ENCODE results near the gene CAMK2D.
"Not testable (repeated sequence)": the region's sequence is repeated elsewhere in the genome, so short reads cannot be mapped to it uniquely, and the experiment has no call there.

Gene CAMK2D

GRCh38 chr4:113763923-113764322 lies 2.4 kb upstream of the CAMK2D start:
- not testable (repeated sequence) for FAIRE-seq; DNase-seq (ENCODE audit: insufficient read length, low spot score)

GRCh38 chr4:113763029-113763285 lies 1.4 kb upstream of the CAMK2D start:
- FAIRE-seq, result no peak

GRCh38 chr4:113762186-113763028 lies 869 bp upstream of the CAMK2D start:
- peak; percentile 99 for FAIRE-seq
- DNase-seq (ENCODE audit: insufficient read length, low spot score), result peak; percentile 67

More at GRCh38 chr4:113763029-113763285, 1.4 kb upstream of the CAMK2D start:
- DNase-seq (ENCODE audit: insufficient read length, low spot score), result no peak

- no peak for FAIRE-seq
- peak; percentile 17 for DNase-seq (ENCODE audit: insufficient read length, low spot score)
Measured at GRCh38 chr4:113760795-113761619, 531 bp downstream of the CAMK2D start.

GRCh38 chr4:113760094-113760794 lies 1.3 kb downstream of the CAMK2D start:
- no peak for DNase-seq (ENCODE audit: insufficient read length, low spot score)
- FAIRE-seq, result peak; percentile 97

- FAIRE-seq (no peak), DNase-seq (ENCODE audit: insufficient read length, low spot score) (no peak)
Measured at GRCh38 chr4:113759696-113760093, 1.8 kb downstream of the CAMK2D start.

GRCh38 chr4:113758372-113758771 lies 3.2 kb downstream of the CAMK2D start:
- DNase-seq (ENCODE audit: insufficient read length, low spot score), result no peak
- peak; percentile 69 for FAIRE-seq

GRCh38 chr4:113757486-113757885 lies 4.1 kb downstream of the CAMK2D start:
- DNase-seq (ENCODE audit: insufficient read length, low spot score), result no peak
- peak; percentile 37 for FAIRE-seq

GRCh38 chr4:113756005-113756410 lies 5.5 kb downstream of the CAMK2D start:
- no peak for DNase-seq (ENCODE audit: insufficient read length, low spot score)
- peak; percentile 86 for FAIRE-seq

GRCh38 chr4:113750734-113751133 lies 10.8 kb downstream of the CAMK2D start:
- no peak for FAIRE-seq
- DNase-seq (ENCODE audit: insufficient read length, low spot score), result no peak

- FAIRE-seq (no peak), DNase-seq (ENCODE audit: insufficient read length, low spot score) (no peak)
Measured at GRCh38 chr4:113750296-113750695, 11.2 kb downstream of the CAMK2D start.

GRCh38 chr4:113749178-113749577 lies 12.4 kb downstream of the CAMK2D start:
- no peak for DNase-seq (ENCODE audit: insufficient read length, low spot score)
- no peak for FAIRE-seq

- DNase-seq (ENCODE audit: insufficient read length, low spot score) (no peak), FAIRE-seq (no peak)
Measured at GRCh38 chr4:113747949-113748348, 13.6 kb downstream of the CAMK2D start.

- DNase-seq (ENCODE audit: insufficient read length, low spot score) (no peak), FAIRE-seq (no peak)
Measured at GRCh38 chr4:113745711-113746110, 15.8 kb downstream of the CAMK2D start.

GRCh38 chr4:113744667-113745240 lies 16.8 kb downstream of the CAMK2D start:
- no peak for DNase-seq (ENCODE audit: insufficient read length, low spot score)
- FAIRE-seq, result peak; percentile 53

GRCh38 chr4:113743690-113744089 lies 17.8 kb downstream of the CAMK2D start:
- no peak for DNase-seq (ENCODE audit: insufficient read length, low spot score)
- FAIRE-seq, result no peak

- FAIRE-seq, result no peak
- no peak for DNase-seq (ENCODE audit: insufficient read length, low spot score)
Measured at GRCh38 chr4:113742643-113743042, 18.9 kb downstream of the CAMK2D start.

- DNase-seq (ENCODE audit: insufficient read length, low spot score) (no peak), FAIRE-seq (no peak)
Measured at GRCh38 chr4:113741956-113742355, 19.6 kb downstream of the CAMK2D start.

GRCh38 chr4:113740857-113741379 lies 20.6 kb downstream of the CAMK2D start:
- DNase-seq (ENCODE audit: insufficient read length, low spot score) (no peak), FAIRE-seq (no peak)

GRCh38 chr4:113739197-113739596 lies 22.3 kb downstream of the CAMK2D start:
- DNase-seq (ENCODE audit: insufficient read length, low spot score) (no peak), FAIRE-seq (no peak)

- no peak for FAIRE-seq
- DNase-seq (ENCODE audit: insufficient read length, low spot score), result no peak
Measured at GRCh38 chr4:113738251-113738650, 23.3 kb downstream of the CAMK2D start.
